Endometrial microvascular endothelial cells (primary cell): Measurements from ENCODE around the gene BMP4. TPM values are rescaled to one million over a fixed set of nuclear protein-coding genes. Genes with fewer than 3 reads are reported as not detected.

Experiments
- in situ Hi-C: cut with HindIII; loops from 2 replicates; pipeline ENCODE4 v1.10.0; 2017; ENCODE audit warnings: low sequenced_read_pairs, low pct_unique_long_range_greater_than_20kb; ENCODE audit errors: inconsistent ontology term
- total RNA-seq: library from RNA; depleted of rRNA; stranded (reverse); fragments of >200 nt; gene quantifications from one replicate; pipeline ENCODE4 v1.2.3, GENCODE V29; 2015; ENCODE audit errors: inconsistent ontology term

The BMP4 gene
- total RNA-seq, 1 donor from 2014 or later, result 36.1 TPM

GRCh38 chr14:53950031-53950793 is 6.4 kb downstream of the BMP4 start:
- in situ Hi-C loops, result loop anchor here (25.0 kb wide), 1 partner anchor 413 kb away; no protein-coding TSS in a partner anchor

- in situ Hi-C loops, result loop anchor here (25.0 kb wide), 1 partner anchor 262 kb away; no protein-coding TSS in a partner anchor
Measured at GRCh38 chr14:53949201-53949600, 7.4 kb downstream of the BMP4 start.

- in situ Hi-C loops, result loop anchor here (25.0 kb wide), 1 partner anchor 261 kb away; no protein-coding TSS in a partner anchor
Measured at GRCh38 chr14:53948205-53948884, 8.3 kb downstream of the BMP4 start.

GRCh38 chr14:53947452-53948204 is 9.0 kb downstream of the BMP4 start:
- in situ Hi-C loops, result loop anchor here (25.0 kb wide), 1 partner anchor 260 kb away; no protein-coding TSS in a partner anchor

- in situ Hi-C loops, result loop anchor here (25.0 kb wide), 1 partner anchor 260 kb away; no protein-coding TSS in a partner anchor
Measured at GRCh38 chr14:53947094-53947445, 9.6 kb downstream of the BMP4 start.

GRCh38 chr14:53946404-53947093 is 10.1 kb downstream of the BMP4 start:
- in situ Hi-C loops, result loop anchor here (25.0 kb wide), 1 partner anchor 259 kb away; no protein-coding TSS in a partner anchor

GRCh38 chr14:53946071-53946403 is 10.6 kb downstream of the BMP4 start:
- in situ Hi-C loops, result loop anchor here (25.0 kb wide), 1 partner anchor 259 kb away; no protein-coding TSS in a partner anchor

- in situ Hi-C loops, result loop anchor here (25.0 kb wide), 1 partner anchor 256 kb away; no protein-coding TSS in a partner anchor
Measured at GRCh38 chr14:53943751-53944083, 12.9 kb downstream of the BMP4 start.

GRCh38 chr14:53942970-53943750 is 13.5 kb downstream of the BMP4 start:
- in situ Hi-C loops, result loop anchor here (25.0 kb wide), 1 partner anchor 256 kb away; no protein-coding TSS in a partner anchor

- in situ Hi-C loops, result loop anchor here (25.0 kb wide), 1 partner anchor 251 kb away; no protein-coding TSS in a partner anchor
Measured at GRCh38 chr14:53938136-53938837, 18.3 kb downstream of the BMP4 start.

- in situ Hi-C loops, result loop anchor here (25.0 kb wide), 1 partner anchor 248 kb away; no protein-coding TSS in a partner anchor
Measured at GRCh38 chr14:53934778-53935414, 21.7 kb downstream of the BMP4 start.

GRCh38 chr14:53932966-53933365 is 23.7 kb downstream of the BMP4 start:
- in situ Hi-C loops, result loop anchor here (25.0 kb wide), 1 partner anchor 246 kb away; no protein-coding TSS in a partner anchor

- in situ Hi-C loops, result loop anchor here (25.0 kb wide), 1 partner anchor 243 kb away; no protein-coding TSS in a partner anchor
Measured at GRCh38 chr14:53929871-53930715, 26.5 kb downstream of the BMP4 start.

- in situ Hi-C loops, result loop anchor here (25.0 kb wide), 1 partner anchor 240 kb away; no protein-coding TSS in a partner anchor
Measured at GRCh38 chr14:53927171-53927570, 29.5 kb downstream of the BMP4 start.

- in situ Hi-C loops, result loop anchor here (25.0 kb wide), 1 partner anchor 238 kb away; no protein-coding TSS in a partner anchor
Measured at GRCh38 chr14:53925201-53925766, 31.3 kb downstream of the BMP4 start.
